Ramos (cell line): Measurements from ENCODE around the gene IFIT3.

ENCODE experiments used
- in situ Hi-C: fragments of 300-500 bp; cut with MboI; formaldehyde crosslinking; loops from one replicate; pipeline ENCODE4 v1.14.3; 2022; ENCODE audit warnings: low sequenced_read_pairs; ENCODE audit not compliant: unreplicated experiment

Gene IFIT3

DNA sequence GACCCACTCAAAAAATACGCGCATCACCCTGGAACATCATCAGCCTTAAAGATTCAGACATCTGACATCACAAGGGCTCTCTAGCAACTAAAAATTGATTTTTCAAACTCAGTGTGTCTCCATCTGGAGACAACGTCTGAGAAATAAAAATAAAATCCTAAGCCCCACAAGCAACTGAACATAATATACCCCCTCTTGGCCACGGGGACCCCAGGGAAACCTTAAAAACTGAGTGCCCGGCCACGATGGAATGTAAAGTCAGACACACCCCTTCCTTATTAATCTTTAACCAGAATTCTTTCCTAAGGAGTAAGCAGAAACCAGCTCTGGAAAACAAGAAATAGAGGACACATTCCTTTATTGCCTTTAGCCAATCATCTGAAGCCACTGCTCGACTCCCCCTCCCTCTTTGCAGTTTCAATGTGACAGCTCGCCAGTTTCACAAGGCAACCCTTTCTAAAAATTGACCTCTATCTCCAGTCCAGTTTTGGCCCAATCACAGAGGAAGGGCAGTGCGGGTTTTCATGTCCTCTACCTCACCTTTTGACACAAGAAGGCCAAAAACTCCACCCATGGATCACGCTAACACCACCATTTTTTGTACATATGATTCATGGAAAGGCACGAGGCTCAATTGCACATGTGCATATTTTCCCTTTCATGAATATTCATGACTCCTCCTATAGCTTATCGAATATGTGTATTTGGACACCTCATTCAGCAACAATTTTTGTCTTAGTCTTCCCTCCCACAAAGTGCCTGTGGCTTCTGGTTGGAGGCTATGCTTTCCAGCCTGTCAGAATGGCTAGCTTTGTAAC is 24.2 kb downstream of the IFIT3 start:
- in situ Hi-C loops = no loop called here

DNA sequence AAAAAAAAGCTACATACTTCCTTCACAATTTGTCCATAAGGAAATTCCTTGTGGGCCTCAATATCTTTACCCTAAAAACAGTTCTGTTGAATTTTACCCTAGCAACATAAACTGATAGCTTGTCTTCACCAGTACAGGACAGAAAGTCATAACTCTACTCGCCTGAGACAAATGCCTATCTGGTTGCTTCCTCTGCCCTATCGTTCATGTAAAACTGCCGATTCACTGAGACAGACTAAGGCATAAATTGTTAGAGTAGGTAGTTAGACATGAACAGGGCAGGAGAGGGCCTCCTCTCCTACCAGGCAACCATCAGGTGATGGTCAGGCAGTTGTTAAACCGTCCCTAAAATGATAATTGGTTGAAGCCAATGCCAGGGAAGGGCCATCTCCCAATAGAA is 25.0 kb downstream of the IFIT3 start:
- in situ Hi-C loops = no loop called here

GRCh38 chr10:89355394-89355931 is 27.7 kb downstream of the IFIT3 start:
- in situ Hi-C loops = no loop called here

DNA sequence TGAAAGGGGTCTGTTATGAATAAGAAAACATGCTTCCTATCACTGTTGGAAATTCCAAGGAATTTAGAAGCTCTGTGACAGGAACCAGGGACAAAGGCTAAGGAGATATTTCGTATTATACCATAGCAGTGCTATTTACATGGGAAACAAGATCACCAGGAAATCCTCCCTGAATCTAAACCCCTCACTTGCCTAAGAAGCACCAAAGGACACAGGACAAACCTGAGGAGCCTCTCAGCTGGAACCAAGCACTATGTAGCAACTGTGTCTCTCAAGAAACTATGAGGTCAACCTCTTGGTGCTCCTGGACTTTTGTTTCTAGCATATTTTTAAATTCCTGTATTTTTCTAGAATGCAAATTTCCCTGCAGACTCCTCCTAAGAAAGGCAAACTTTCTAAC is 29.3 kb downstream of the IFIT3 start:
- in situ Hi-C loops = no loop called here

- in situ Hi-C loops = no loop called here
These were observed 30.2 kb downstream of the IFIT3 start for GRCh38 chr10:89357975-89358374.

GRCh38 chr10:89360157-89360556 is 32.4 kb downstream of the IFIT3 start:
- in situ Hi-C loops = no loop called here

GRCh38 chr10:89362929-89363328 is 35.1 kb downstream of the IFIT3 start:
- in situ Hi-C loops = no loop called here

GRCh38 chr10:89363729-89364442 is 36.1 kb downstream of the IFIT3 start:
- in situ Hi-C loops = no loop called here

DNA sequence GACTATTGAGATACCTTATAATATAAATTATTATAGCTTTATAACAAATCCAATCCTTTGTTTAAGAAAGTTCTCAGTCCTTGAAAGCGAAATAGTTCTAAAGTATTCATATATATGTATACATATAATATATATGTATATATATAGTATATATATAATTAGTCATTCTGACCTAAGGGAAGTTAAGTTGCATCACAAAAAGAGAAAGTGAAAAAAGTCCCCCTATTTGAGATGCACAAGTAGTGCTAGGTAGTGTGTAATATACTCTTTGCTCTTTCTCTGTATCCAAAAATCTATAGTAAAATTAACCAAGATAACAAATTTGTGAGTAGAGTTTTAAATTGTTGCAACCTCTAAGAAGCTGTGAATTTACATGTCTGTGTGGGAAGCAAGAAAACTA is 36.7 kb downstream of the IFIT3 start:
- in situ Hi-C loops = no loop called here

DNA sequence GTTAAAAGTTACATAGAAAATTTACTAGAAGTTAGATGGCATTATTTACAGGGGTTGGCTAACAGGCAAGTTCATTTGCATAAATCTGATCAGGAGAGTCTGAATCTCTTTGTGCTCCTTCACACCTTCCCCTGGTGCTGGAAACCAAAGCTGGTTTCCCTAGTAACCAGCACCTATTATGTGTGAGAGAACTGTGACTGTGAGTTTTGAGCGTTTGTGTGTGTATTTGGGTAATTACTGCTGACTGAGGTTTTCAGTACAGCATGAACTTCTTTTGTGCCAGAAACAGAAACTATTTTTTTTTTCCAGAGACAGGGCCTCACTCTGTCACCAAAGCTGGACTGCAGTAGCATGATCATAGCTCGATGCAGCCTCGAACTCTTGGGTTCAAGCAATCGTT is 39.7 kb downstream of the IFIT3 start:
- in situ Hi-C loops = no loop called here

GRCh38 chr10:89368129-89368528 is 40.3 kb downstream of the IFIT3 start:
- in situ Hi-C loops = no loop called here

DNA sequence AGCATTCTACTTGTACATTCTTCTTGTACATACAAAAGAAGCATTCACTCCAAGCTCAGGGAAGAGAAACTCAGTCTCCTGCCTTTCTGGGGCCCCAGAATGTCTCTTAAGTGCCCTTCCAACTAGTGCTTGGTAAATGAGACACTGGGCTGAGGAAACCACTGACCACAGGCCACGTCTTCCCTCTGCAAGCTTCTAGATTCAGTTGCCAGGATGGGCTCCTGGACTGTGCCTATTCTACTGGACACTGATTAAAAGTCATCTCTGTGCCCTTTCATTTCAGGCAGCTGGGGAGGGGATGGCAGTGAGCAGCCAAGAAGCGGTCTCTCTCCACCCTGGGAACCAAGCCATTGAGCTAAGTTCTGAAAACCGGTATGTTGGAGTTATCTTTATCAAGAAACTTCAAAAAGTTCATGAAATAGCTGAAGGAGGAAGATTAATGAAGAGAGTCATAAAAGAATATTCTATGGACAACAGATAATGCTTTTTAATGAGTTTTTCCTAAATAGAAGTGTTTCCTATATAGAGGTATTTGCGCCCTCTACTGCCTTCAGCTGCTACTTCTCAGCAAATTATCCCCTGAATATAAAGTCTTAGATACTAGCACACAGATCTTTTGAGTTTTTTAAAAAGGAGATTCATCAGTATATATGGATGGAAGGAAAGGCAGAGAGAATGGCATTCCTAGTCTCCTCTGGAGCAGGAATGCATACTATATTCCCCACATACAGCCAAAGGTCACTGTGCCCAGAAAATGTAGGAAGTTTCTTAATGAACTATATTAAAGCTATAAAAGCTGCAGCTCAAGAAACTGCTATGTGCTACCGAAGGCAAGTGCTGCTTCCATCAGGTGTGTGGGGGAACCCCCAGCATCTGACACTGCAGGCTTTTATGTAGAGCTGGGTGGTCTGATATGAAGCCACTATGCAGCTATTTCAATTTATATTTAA is 41.6 kb downstream of the IFIT3 start:
- in situ Hi-C loops = no loop called here

GRCh38 chr10:89371079-89371478 is 43.3 kb downstream of the IFIT3 start:
- in situ Hi-C loops = no loop called here

DNA sequence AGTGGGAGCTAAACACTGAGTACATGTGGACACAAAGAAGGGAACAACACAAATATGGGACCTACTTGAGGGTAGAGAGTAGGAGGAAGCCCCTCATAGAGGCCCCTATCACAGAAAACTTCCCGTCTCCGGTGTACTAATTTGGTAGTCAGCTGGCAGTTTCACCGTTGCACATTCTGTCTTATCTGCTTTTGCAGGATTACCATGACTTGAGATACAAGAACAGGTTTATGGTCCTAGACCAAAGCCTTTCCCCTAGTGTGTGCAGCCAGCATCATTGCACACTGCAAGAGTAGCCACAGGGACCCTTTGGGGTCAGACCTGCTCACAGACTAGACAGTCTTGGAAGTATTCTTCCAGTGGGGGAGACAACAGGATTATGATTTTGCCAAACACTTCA is 44.2 kb downstream of the IFIT3 start:
- in situ Hi-C loops = no loop called here

DNA sequence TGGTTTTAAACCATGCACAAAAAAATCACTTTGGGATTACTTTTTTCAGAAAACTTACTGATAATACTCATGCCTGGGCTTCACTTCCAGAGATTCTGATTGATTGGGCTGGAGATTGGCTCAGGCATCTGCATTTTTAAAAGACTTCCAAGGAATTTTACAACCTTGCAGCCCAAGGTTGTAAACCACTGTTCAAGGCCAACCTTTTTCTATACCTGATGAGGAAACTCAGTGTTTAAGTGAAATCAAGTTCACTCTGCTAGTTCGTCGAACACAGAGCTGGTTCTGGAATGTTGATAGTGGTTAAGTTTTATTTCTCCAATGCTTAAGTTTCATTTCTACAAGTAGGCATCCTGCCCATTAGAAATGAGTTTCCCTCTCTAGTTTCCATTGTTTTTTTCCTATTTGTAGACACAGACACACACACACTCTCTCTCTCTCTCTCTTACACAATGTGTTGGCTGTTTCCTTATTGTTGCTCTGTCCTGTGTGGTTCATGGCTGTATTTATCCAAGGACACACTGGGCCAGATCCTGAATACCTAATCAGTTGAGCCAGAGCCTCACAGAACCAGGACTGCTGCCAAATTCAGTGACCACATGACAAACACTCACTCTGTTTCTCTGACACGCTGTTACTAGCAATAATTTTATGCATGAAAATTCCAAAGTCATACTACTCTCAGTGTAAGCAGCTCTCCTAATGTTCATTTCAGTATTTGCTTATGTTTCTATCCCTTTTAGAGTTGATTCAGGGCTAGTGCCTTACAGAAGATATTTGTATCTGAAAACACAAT is 46.3 kb downstream of the IFIT3 start:
- in situ Hi-C loops = no loop called here

DNA sequence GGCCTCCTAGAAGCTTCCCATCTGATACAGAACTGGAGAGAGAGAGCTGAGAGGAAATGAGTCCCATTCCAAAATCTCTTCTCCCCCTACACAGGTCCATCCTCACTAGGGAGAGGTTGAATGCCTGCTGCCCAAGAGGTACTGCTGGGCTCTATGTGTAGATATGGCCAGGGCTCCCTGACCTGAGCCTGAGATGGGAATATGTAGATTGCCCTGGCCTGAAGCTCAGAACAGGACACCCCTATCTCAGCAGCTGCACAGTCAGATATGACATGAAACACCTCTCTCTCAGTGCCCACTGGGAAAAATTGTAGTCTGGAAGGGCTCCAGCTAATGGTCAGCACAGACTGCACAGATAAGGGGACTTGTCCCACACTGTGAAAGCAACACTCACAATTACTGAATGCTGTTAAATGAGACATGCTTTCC is 46.9 kb downstream of the IFIT3 start:
- in situ Hi-C loops = no loop called here

- in situ Hi-C loops = no loop called here
These were observed 50.2 kb downstream of the IFIT3 start, which contains the start of gene IFIT1B for GRCh38 chr10:89377705-89378637. Gene IFIT1B (plus strand): TSS chr10:89378056. CDS start chr10:89378136, 80 bp downstream.

DNA sequence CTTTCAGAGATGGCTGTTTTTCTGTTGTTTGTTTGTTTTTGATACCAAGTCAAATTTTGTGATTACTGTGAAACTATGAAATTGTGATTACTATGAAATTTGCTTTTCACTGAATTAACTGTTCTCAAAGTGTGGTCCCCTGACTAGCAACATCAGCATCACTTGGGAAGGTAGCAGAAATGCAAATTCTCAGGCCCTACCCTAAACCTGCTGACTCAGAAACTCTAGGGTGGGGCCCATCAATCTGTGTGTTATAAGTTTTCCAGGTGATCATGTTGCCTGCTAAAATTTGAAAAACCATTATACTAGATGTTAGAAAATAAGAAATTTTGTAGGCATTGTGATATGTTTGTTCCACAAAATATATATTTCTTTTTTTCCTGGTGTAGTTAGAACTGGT is 51.3 kb downstream of the IFIT3 start:
- in situ Hi-C loops = no loop called here
